HG03521 (cell line): ENCODE results near the gene COL4A2.
A peak's percentile ranks its signal among the peaks of the same experiment; 100 is the strongest.

Experiments
- ATAC-seq: cut with Tn5 transposase; IDR thresholded peaks from one replicate; pipeline ENCODE4 v1.9.1; 2021; ENCODE audit warnings: mild to moderate bottlenecking, moderate library complexity; ENCODE audit not compliant: unreplicated experiment

The COL4A2 gene

GRCh38 chr13:110338441-110339101, 31.5 kb downstream of the COL4A2 start:
- no peak for ATAC-seq

GRCh38 chr13:110339263-110339662, 32.2 kb downstream of the COL4A2 start:
- ATAC-seq = no peak

GRCh38 chr13:110339975-110340550, 33.0 kb downstream of the COL4A2 start:
- ATAC-seq = no peak

DNA sequence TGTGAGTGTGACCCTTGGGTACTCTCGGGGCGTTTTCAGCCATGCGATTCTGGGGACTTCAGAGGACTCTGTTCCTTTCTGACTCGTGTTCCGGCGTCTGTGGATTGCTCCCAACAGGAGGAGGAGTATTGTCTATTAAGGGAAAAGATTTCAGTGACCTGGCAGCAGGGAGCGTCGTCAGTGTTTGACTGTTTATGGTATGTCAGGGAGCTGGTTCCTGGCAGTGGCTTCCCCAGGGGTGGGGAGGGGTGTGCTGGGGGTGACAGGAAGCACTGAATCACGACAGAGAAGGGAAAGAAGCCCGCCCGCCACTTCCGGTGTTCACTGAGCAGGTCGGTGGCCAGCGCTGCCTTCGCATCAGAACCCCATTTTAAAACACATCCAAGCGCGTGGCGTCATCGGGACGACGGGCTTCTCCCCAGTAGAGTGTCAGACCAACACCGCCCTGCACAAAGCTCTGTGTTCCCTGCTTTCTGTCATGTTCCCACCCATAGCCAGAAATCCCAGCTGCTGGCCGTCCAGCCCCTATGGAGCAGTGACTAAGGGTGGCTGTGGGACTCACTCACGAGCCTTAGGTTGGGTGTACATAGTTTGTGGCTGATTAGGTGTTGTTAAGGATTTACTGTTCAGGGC, 33.8 kb downstream of the COL4A2 start:
- ATAC-seq = no peak

GRCh38 chr13:110341445-110342244, 34.6 kb downstream of the COL4A2 start:
- peak; percentile 64 for ATAC-seq

DNA sequence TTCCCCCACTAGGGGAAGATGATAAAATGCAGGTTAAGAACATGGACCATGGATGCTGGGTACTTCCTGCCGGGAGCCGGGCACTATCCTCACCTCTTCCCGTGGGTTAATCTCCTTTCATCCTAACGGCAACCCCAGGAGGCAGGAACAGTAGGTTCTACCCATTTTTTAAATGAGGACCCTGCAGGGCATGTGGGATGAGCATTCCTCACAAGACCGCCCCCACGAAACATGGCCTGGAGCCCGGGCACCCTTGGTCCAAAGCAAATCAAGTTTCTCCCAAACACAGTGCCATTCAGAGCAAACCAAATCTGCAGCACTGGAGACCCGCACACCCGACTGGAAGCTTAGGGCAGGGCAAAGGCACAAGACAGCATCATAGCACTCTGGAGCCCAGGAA, 35.4 kb downstream of the COL4A2 start:
- no peak for ATAC-seq

- ATAC-seq = no peak
These were observed 36.3 kb downstream of the COL4A2 start for GRCh38 chr13:110343241-110343865.

GRCh38 chr13:110344320-110344719, 37.2 kb downstream of the COL4A2 start:
- ATAC-seq = no peak

DNA sequence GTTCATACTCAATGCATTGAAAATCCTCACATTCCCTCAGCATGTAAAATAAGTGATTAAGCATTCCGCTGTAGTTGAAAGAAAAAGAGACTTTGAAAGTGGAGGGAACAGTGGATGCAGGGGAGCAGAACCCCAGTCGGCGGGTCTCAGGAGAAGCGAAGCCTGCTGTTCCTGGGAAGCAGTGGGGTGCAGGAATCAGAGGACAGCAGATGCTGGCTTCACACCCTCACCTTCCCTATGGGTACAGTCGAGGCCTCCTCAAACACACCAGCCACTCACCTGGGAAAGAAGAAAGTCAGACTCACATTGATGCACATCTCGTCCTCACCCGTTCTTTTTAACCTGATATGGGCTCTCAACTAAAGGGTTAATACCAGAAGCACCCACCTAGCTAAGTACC, 38.2 kb downstream of the COL4A2 start:
- ATAC-seq = no peak

DNA sequence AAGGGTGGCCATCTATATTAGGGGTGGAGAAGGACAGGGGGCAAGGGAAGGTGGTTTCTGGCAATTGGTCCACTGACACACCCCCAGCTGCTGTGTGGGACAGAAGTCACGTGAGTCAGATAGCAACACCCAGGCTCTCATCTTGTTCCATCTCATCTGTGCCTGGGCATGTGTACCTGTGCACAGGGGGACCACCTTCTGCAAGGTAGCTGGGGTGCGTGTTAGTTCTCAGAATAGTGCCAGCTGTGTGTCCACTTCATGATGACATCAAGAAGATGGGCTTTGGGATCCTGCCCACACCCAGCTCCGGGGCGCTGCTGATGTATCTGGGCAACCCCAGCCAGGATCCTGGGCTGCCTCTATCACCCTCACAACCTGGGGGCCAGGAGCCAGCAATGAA, 38.6 kb downstream of the COL4A2 start:
- ATAC-seq = no peak

DNA sequence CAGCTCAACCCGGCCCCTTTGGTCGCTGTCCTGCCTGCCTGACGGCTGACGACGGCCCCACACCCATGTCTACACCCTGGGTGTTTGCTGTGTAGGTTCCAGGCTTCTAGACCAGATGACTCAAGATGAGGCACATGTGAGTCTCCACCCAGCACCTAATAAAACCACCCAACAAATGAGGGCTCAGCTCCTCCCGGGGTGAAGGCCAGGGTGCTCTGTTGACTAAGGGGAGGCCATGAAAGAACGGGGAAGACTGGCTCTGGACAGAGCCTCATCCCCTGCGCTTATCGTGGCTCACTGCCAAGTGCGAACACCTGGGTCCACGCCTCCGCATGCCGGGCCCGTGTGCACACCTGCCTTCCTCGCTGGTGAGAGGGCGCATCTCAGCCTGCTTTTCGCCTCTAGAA, 39.6 kb downstream of the COL4A2 start:
- no peak for ATAC-seq

DNA sequence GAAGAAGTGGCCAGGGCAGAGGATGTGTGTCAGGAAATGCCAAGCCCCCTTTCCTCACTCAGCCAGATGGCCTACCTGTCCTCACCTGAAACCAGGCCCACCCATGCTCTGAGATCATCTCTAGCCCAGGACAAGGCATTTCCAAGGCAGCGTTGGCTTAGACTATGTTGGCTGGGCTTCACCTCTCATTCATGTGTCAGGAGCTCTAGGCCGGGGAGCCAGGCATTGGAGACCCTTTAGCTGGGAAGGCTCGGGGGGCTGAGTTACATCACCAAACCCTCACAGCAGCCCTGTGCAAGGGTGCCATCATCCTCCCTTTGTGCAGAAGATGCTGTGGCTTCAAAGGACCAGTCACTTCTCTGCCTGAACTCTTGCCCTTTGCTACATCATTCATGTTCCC, 40.0 kb downstream of the COL4A2 start:
- no peak for ATAC-seq

GRCh38 chr13:110347535-110348308, 40.6 kb downstream of the COL4A2 start:
- ATAC-seq = no peak

- ATAC-seq = no peak
These were observed 41.4 kb downstream of the COL4A2 start for GRCh38 chr13:110348309-110349105.

- no peak for ATAC-seq
These were observed 42.2 kb downstream of the COL4A2 start for GRCh38 chr13:110349239-110349638.

DNA sequence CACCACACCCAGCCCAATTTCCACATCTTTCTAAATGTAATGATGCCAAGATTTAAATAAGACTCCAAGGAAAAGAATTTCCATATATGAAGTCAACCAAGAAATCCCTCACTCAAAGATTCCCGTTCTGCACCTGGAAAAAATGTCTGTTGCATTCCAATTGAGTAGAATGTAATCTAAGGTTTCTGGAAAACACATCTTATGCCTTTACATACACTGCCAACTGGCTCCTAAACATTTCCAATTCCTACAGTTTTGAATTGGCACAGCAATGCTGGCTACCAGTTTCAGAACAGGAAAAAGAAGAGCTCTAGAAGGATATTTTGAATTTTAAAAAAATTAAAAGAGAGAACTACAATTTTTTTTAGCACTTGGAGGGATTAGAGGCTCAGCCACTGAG, 43.0 kb downstream of the COL4A2 start:
- no peak for ATAC-seq

- no peak for ATAC-seq
These were observed 43.4 kb downstream of the COL4A2 start for GRCh38 chr13:110350509-110350908.

DNA sequence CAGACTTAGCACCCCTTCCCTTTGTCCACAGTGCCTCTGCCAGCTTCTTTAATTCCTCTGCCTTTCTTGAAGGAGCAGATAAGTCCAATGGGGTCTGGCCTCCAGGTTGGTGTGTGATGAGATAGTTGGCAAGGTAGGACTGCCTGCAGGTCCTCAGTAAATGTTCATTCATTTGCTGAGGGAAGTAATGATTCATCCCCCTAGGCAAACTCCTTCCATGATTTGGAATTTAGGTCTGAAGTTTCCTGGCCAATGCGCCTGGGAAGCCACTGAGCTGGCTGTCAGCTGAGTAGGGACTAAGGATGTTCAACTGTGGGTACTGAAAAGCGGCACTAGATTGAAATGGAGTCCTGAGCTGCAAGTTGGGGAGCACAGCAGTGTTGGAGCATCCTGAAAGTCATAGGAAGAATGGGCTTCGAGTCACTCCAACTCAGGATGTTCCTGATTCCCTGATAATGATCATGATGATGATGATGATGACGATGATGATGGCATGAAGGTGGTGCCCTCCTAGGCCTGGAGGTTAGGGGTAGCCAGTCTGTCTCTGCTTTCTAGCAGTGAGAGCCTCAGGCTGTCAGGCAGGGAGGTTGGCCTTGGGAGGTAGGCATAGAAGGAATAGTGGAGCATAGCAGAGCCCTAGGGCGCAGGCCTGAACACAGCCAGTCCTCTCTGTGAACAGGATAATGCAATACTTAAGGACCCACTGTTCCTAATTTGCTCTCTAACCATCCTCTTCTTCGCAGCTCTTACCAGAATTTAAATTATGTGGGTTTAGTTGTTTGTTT, 44.7 kb downstream of the COL4A2 start:
- ATAC-seq = no peak

GRCh38 chr13:110352735-110353134, 45.7 kb downstream of the COL4A2 start:
- ATAC-seq = no peak
